ENCODE measurements around the gene TMEM31. TPM values are rescaled to one million over a fixed set of nuclear protein-coding genes. Genes with fewer than 3 reads are reported as not detected.
A peak's percentile ranks its signal among the peaks of the same experiment; 100 is the strongest.

Gene TMEM31
- total and polyA plus RNA-seq, 9 of the 15 experiments (the other 6 are each of a cell fraction or from before 2014, with no cell fraction given): 0.18 TPM; not detected in 8

- TF ChIP-seq ARID3B (CRISPR knock-in tag; IDR thresholded peaks at IDR 0.05; ENCODE audit: borderline replicate concordance): no peak
- TF ChIP-seq E2F5 (CRISPR knock-in tag; IDR thresholded peaks at IDR 0.05): no peak
- TF ChIP-seq TRIM24 (IDR thresholded peaks at IDR 0.05): no peak
- peak; percentile 35; the same call in 1 of the 2 replicates for TF ChIP-seq MTA3 (IDR thresholded peaks at IDR 0.05; ENCODE audit: borderline replicate concordance)
- TF ChIP-seq SAFB2 (IDR thresholded peaks at IDR 0.05; ENCODE audit: borderline replicate concordance, low read depth, low read length, severe bottlenecking): no peak
- no peak for TF ChIP-seq DMBX1 (CRISPR knock-in tag; IDR thresholded peaks at IDR 0.05; ENCODE audit: borderline replicate concordance)
- no peak for TF ChIP-seq TCF7 (IDR thresholded peaks at IDR 0.05; ENCODE audit: borderline replicate concordance)
- no peak for TF ChIP-seq ZNF280B (CRISPR knock-in tag; IDR thresholded peaks at IDR 0.05)
- no peak for TF ChIP-seq MAX (CRISPR knock-in tag; IDR thresholded peaks at IDR 0.05)
- no peak for TF ChIP-seq XRCC5 (IDR thresholded peaks at IDR 0.05; ENCODE audit: low read depth, low read length)
- TF ChIP-seq CHAMP1 (IDR thresholded peaks at IDR 0.05): no peak
- TF ChIP-seq MIER1 (IDR thresholded peaks at IDR 0.05; ENCODE audit: low read depth): no peak
- peak; percentile 18; the same call in 1 of the 2 replicates for TF ChIP-seq ATF3 (IDR thresholded peaks at IDR 0.05)
- no peak; the same call in 1 of the 2 replicates for TF ChIP-seq ATF3 (CRISPR knock-in tag; conservative IDR thresholded peaks at IDR 0.05)
- TF ChIP-seq CTCFL (IDR thresholded peaks at IDR 0.05; ENCODE audit: borderline replicate concordance, insufficient read depth, low read depth, low read length, poor library complexity, severe bottlenecking): no peak
- no peak for TF ChIP-seq ZKSCAN3 (CRISPR knock-in tag; IDR thresholded peaks at IDR 0.05)
Measured at GRCh38 chrX:103686199-103687072, 24.3 kb upstream of the TMEM31 start, which contains the start of gene MORF4L2 (continued).

Measured in K562 (cell line).